ENCODE measurements around the gene PGAP1. TPM values are rescaled to one million over a fixed set of nuclear protein-coding genes. Genes with fewer than 3 reads are reported as not detected.

The PGAP1 gene
- total RNA-seq, result 1.9 and 2.9 TPM in 2 replicates

DNA sequence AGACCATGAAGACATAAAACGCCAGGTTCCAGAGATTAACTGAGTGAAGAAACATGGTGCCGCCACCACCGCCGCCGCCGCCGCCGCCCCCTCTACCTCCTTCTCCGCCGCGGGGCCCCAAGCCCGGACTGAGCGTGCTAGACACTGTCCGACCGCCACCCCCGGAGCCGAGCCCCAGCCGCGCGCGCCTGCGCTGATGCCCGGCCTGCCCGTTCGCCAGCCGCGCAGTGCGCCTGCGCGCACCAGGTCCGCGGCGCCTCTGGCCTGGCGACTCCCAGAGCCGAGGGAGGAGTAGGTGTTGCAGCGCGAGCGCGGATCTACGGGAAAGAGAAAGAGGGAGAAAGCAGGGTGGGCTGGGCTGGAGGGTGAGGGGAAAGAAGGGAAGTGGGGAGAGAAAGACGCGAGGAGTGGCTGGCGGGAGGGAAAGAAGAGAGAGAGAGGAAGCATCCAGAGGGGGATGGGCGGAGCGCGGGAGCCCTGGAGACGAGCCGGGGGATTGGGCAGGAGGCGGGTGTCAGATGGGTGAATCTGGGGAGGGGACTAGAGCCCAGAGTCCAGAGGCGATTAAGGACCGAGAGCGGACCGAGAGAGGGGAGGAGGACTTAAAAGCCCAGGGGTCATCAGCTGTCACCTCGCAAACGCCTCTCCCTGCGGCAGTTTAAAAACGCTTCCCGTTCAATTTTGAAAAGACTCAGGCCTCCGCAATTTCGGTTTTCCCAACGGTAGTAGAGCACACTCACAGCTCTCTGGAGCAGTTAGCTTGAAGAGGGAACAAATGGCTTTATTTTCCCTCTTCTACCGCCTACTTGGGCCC lies at the start of gene PGAP1:
PGAP1 (minus strand) TSS at position 146 of the 814 bp plus-strand sequence; CDS start at position 55, 91 bp downstream.
- TF ChIP-seq, protein P1, sequence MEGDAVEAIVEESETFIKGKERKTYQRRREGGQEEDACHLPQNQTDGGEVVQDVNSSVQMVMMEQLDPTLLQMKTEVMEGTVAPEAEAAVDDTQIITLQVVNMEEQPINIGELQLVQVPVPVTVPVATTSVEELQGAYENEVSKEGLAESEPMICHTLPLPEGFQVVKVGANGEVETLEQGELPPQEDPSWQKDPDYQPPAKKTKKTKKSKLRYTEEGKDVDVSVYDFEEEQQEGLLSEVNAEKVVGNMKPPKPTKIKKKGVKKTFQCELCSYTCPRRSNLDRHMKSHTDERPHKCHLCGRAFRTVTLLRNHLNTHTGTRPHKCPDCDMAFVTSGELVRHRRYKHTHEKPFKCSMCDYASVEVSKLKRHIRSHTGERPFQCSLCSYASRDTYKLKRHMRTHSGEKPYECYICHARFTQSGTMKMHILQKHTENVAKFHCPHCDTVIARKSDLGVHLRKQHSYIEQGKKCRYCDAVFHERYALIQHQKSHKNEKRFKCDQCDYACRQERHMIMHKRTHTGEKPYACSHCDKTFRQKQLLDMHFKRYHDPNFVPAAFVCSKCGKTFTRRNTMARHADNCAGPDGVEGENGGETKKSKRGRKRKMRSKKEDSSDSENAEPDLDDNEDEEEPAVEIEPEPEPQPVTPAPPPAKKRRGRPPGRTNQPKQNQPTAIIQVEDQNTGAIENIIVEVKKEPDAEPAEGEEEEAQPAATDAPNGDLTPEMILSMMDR (IDR thresholded peaks at IDR 0.05), result no peak
- H3K4me3 Mint-ChIP-seq, result peak within 1 kb of the TSS; percentile 90
- ChIA-PET CTCF (no interaction called here), POLR2A (interaction anchor here (0.6 to 1.8 kb wide), 4 partner anchors 23 to 635 kb away, joined by 3 to 7 read pairs (median 5); partner anchors contain the start of gene GTF3C3)
- peak within 1 kb of the TSS; percentile 86 for H3K27ac Mint-ChIP-seq
- H3K4me1 Mint-ChIP-seq, result peaks cover 21% of the 10 kb centered on the region
- H3K36me3 Mint-ChIP-seq (ENCODE audit: low read depth), result peaks cover 9% of the 10 kb centered on the region
- intact Hi-C loops (cut with micrococcal nuclease), result loop anchor here (1.0 to 5.0 kb wide), 7 partner anchors 127 to 859 kb away; partner anchors contain the start of genes CCDC150, COQ10B, DNAH7 and GTF3C3
- DNase-seq (peak; percentile 82), ATAC-seq (ENCODE audit: low read depth) (peak; percentile 91)
- H3K27me3 Mint-ChIP-seq, result peaks cover 13% of the 10 kb centered on the region
- no peaks in the 10 kb centered on the region for H3K9me3 Mint-ChIP-seq

DNA sequence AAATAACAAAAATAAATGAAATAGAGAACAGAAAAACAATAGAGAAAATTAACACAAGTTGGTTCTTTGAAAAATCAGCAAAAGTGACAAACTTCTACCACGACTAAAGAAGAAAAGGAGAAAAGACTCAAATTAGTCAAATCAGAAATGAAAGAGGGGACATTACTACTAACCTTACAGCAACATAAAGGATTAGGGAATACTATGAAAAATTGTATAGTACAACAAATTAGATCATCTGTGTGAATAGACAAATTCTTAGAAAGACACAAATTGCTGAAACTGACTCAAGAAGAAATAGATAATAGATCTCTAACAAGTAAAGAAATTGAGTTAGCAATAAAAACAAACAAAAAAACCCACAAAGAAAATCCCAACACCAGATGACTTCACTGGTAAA lies 48.5 kb upstream of the PGAP1 start:
- POLR2A ChIA-PET, result no interaction called here
- H3K27ac Mint-ChIP-seq, result no peak overlapping the region
- H3K36me3 Mint-ChIP-seq (ENCODE audit: low read depth), result no peaks in the 10 kb centered on the region

GRCh38 chr2:196971574-196972279 lies 45.2 kb upstream of the PGAP1 start:
- no peaks in the 10 kb centered on the region for H3K4me1 Mint-ChIP-seq
- H3K27ac Mint-ChIP-seq, result no peak overlapping the region
- H3K9me3 Mint-ChIP-seq, result peaks cover 3% of the 10 kb centered on the region
- POLR2A ChIA-PET, result no interaction called here
- CTCF ChIA-PET, result no interaction called here
- intact Hi-C loops (cut with micrococcal nuclease), result no loop called here
- no peak overlapping the region for H3K4me3 Mint-ChIP-seq
- no peak for ATAC-seq (ENCODE audit: low read depth)
- no peak for DNase-seq
- no peaks in the 10 kb centered on the region for H3K36me3 Mint-ChIP-seq (ENCODE audit: low read depth)
- H3K27me3 Mint-ChIP-seq, result no peaks in the 10 kb centered on the region
- TF ChIP-seq, protein P1 (IDR thresholded peaks at IDR 0.05), result no peak

More for the DNA sequence above, 48.5 kb upstream of the PGAP1 start:
- intact Hi-C loops (cut with micrococcal nuclease), result no loop called here
- ATAC-seq (ENCODE audit: low read depth) (no peak), DNase-seq (no peak)
- TF ChIP-seq, protein P1 (IDR thresholded peaks at IDR 0.05), result no peak
- no peak overlapping the region for H3K4me3 Mint-ChIP-seq
- no peaks in the 10 kb centered on the region for H3K4me1 Mint-ChIP-seq
- no peaks in the 10 kb centered on the region for H3K27me3 Mint-ChIP-seq
- CTCF ChIA-PET, result no interaction called here
- peaks cover 3% of the 10 kb centered on the region for H3K9me3 Mint-ChIP-seq

- H3K9me3 Mint-ChIP-seq, result peaks cover 3% of the 10 kb centered on the region
- no peak overlapping the region for H3K4me3 Mint-ChIP-seq
- no peak for DNase-seq
- TF ChIP-seq, protein P1 (IDR thresholded peaks at IDR 0.05), result no peak
- no peak overlapping the region for H3K27ac Mint-ChIP-seq
- POLR2A ChIA-PET, result no interaction called here
- ATAC-seq (ENCODE audit: low read depth), result no peak
- no peaks in the 10 kb centered on the region for H3K36me3 Mint-ChIP-seq (ENCODE audit: low read depth)
- CTCF ChIA-PET, result interaction anchor here (0.5 kb wide), 1 partner anchor 381 kb away, joined by 3 read pairs; no protein-coding TSS in a partner anchor
- intact Hi-C loops (cut with micrococcal nuclease), result no loop called here
- H3K4me1 Mint-ChIP-seq, result no peaks in the 10 kb centered on the region
- H3K27me3 Mint-ChIP-seq, result no peaks in the 10 kb centered on the region
Measured at GRCh38 chr2:196970099-196970498, 43.6 kb upstream of the PGAP1 start.

DNA sequence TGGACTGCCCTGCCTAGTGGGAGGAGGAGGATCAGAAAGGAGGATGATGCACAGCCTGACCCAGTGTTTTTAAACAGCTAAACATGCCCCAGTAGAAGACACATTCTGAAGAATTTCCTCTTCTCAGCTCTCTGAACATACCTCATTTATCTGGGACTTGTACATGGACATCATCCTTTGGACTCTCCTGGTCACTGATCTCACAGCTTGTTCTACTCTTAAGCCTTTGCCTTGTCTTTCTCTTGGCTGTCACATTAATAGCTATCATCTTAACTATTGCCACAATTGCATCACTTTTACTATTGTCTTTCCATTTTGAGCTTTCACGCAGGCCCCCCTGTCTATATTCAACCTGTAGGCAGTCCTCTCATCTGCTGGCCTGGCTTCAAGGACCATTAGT lies 42.0 kb upstream of the PGAP1 start:
- no peaks in the 10 kb centered on the region for H3K36me3 Mint-ChIP-seq (ENCODE audit: low read depth)
- no peak for ATAC-seq (ENCODE audit: low read depth)
- H3K9me3 Mint-ChIP-seq, result peaks cover 3% of the 10 kb centered on the region
- TF ChIP-seq, protein P1 (IDR thresholded peaks at IDR 0.05), result no peak
- intact Hi-C loops (cut with micrococcal nuclease), result no loop called here
- POLR2A ChIA-PET, result no interaction called here
- DNase-seq, result no peak
- H3K4me3 Mint-ChIP-seq, result no peak overlapping the region
- no peak overlapping the region for H3K27ac Mint-ChIP-seq
- H3K4me1 Mint-ChIP-seq, result no peaks in the 10 kb centered on the region
- CTCF ChIA-PET, result no interaction called here
- no peaks in the 10 kb centered on the region for H3K27me3 Mint-ChIP-seq

Data from activated B cell treated with CpG ODN at 0.5 μM for 24 hours (primary cell).